Mammary epithelial cell (primary cell): ENCODE data around the gene RNASE2.

Source experiments
- EZH2 ChIP-seq: IDR thresholded peaks from 2 replicates; pipeline ENCODE4 v1.6.1; 2012; ENCODE audit warnings: low read length, inconsistent platforms, borderline replicate concordance
- TF ChIP-seq, protein P1 (sequence below), 2 donors: IDR thresholded peaks in 1 of 2; conservative IDR thresholded peaks in 1 of 2; 2 replicates each; pipeline ENCODE4 v1.5.1; 2011 to 2012; ENCODE audit warnings: inconsistent platforms in 2 of 2, low read length in 2 of 2, mild to moderate bottlenecking in 2 of 2, control low read depth in 1 of 2, low read depth in 1 of 2; ENCODE audit not compliant: insufficient read depth in 1 of 2; ENCODE audit errors: extremely low read depth in 1 of 2

DNA sequence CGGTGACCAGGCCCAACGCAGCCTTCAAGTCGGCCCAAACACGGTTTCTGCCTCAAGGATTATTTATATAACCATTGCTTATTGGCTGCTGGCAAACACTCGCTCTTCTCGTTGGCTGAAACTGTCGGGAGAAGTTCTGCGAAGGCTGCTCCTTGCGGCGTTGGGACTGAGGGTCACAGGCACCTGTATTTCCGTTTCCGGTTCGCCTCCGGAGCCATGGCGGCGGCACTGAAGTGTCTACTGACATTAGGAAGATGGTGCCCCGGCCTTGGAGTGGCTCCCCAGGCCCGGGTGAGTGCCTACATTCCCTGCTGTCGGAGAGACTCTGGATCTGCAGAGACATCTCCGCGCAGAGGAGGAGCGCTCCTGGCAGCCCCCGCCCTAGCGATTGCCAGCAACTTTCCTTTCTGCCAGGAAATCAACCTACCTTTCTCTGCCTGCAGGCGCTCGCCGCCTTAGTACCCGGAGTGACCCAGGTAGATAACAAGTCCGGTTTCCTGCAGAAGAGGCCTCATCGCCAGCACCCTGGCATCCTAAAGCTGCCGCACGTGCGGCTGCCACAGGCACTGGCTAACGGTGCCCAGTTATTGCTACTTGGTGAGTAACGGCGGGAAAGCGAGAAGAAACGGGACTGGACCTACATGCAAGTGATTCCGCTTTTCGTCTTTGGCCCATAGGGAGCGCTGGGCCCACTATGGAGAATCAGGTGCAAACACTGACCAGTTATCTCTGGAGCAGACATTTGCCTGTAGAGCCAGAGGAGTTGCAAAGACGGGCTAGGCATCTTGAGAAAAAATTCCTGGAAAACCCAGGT lies 34.7 kb downstream of the RNASE2 start, which contains the start of gene METTL17:
- TF ChIP-seq, protein P1, sequence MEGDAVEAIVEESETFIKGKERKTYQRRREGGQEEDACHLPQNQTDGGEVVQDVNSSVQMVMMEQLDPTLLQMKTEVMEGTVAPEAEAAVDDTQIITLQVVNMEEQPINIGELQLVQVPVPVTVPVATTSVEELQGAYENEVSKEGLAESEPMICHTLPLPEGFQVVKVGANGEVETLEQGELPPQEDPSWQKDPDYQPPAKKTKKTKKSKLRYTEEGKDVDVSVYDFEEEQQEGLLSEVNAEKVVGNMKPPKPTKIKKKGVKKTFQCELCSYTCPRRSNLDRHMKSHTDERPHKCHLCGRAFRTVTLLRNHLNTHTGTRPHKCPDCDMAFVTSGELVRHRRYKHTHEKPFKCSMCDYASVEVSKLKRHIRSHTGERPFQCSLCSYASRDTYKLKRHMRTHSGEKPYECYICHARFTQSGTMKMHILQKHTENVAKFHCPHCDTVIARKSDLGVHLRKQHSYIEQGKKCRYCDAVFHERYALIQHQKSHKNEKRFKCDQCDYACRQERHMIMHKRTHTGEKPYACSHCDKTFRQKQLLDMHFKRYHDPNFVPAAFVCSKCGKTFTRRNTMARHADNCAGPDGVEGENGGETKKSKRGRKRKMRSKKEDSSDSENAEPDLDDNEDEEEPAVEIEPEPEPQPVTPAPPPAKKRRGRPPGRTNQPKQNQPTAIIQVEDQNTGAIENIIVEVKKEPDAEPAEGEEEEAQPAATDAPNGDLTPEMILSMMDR (conservative IDR thresholded peaks at IDR 0.05 in 1 of 2, IDR thresholded peaks at IDR 0.05 in 1 of 2; ENCODE audit: extremely low read depth in 1 of 2, insufficient read depth in 1 of 2, low read depth in 1 of 2, low read length in 2 of 2): peak; percentile 33 to 53
- no peak for TF ChIP-seq EZH2
